SK-N-SH (cell line): Measurements from ENCODE around the gene FOXP1. TPM values are rescaled to one million over a fixed set of nuclear protein-coding genes. Genes with fewer than 3 reads are reported as not detected.

ENCODE experiments used
- CTCF ChIA-PET: fragments of 300-600, 350-600 bp; formaldehyde crosslinking; extraction: SDS; loops from one replicate; lab custom pipeline; 2021; lab: Yijun Ruan, JAX
- POLR2A ChIA-PET: fragments of 350-600 bp; sonication (Branson Sonifier 250); formaldehyde crosslinking; extraction: SDS; loops from one replicate; lab custom pipeline; 2020; ENCODE audit warnings: antibody characterized with exemption, inconsistent platforms; lab: Yijun Ruan, JAX
- DNase-seq: peaks from one replicate; pipeline ENCODE4 v3.0.0; 2012
- H2AFZ ChIP-seq: fragments of 200-600 bp; sonication (generic); 2 replicates; pipeline ENCODE4 v1.8.1; 2016; ENCODE audit warnings: antibody characterized with exemption, mild to moderate bottlenecking, low read depth
- H3F3A ChIP-seq: fragments of 200-600 bp; sonication (generic); replicated peaks from 2 replicates; pipeline ENCODE3; 2016; ENCODE audit warnings: antibody characterized with exemption, mild to moderate bottlenecking; ENCODE audit not compliant: insufficient read depth
- H3K27ac ChIP-seq, 2 experiments: fragments of 200-500 bp in 1 of 2; fragments of 200-600 bp in 1 of 2; sonication (Bioruptor generic) in 1 of 2; sonication (generic), shearing (Covaris generic) in 1 of 2; 2 replicates each; pipeline versions ENCODE4 v1.5.1 to v1.6.1; 2014 to 2016; ENCODE audit warnings: low read depth in 2 of 2, inconsistent platforms in 1 of 2, low read length in 1 of 2, mild to moderate bottlenecking in 1 of 2, mixed read lengths in 1 of 2
- H3K27me3 ChIP-seq: fragments of 200-600 bp; sonication (generic), shearing (Covaris generic); 2 replicates; pipeline ENCODE4 v1.6.1; 2016; ENCODE audit warnings: mixed run types; ENCODE audit not compliant: insufficient read depth
- H3K36me3 ChIP-seq, 2 experiments: fragments of 200-500 bp in 1 of 2; fragments of 200-600 bp in 1 of 2; sonication (Bioruptor generic) in 1 of 2; sonication (generic) in 1 of 2; replicated peaks in 1 of 2; 2 replicates each; pipeline versions ENCODE3 to v1.5.1; 2014 to 2016; ENCODE audit warnings: low read length in 1 of 2, mild to moderate bottlenecking in 1 of 2; ENCODE audit not compliant: insufficient read depth in 2 of 2, control insufficient read depth in 1 of 2
- H3K4me1 ChIP-seq, 2 experiments: fragments of 200-500 bp in 1 of 2; fragments of 200-600 bp in 1 of 2; sonication (Bioruptor generic) in 1 of 2; sonication (generic), shearing (Covaris generic) in 1 of 2; 2 replicates each; pipeline versions ENCODE4 v1.5.1 to v1.6.1; 2014 to 2016; ENCODE audit warnings: low read depth in 1 of 2, low read length in 1 of 2, mixed run types in 1 of 2; ENCODE audit not compliant: insufficient read depth in 2 of 2, control insufficient read depth in 1 of 2
- H3K4me2 ChIP-seq: fragments of 200-600 bp; sonication (generic), shearing (Covaris generic); 2 replicates; pipeline ENCODE4 v1.6.1; 2017; ENCODE audit warnings: mixed run types
- H3K4me3 ChIP-seq, 2 experiments: fragments of 200-500 bp in 1 of 2; fragments of 200-600 bp in 1 of 2; sonication (Bioruptor generic) in 1 of 2; sonication (generic), shearing (Covaris generic) in 1 of 2; 2 replicates each; pipeline versions ENCODE4 v1.5.1 to v1.8.1; 2014 to 2016; ENCODE audit warnings: low read depth in 2 of 2, inconsistent platforms in 1 of 2, low read length in 1 of 2, mild to moderate bottlenecking in 1 of 2, mixed read lengths in 1 of 2, moderate library complexity in 1 of 2
- H3K79me2 ChIP-seq: fragments of 200-600 bp; sonication (generic); 2 replicates; pipeline ENCODE4 v1.8.1; 2017; ENCODE audit warnings: mild to moderate bottlenecking; ENCODE audit not compliant: insufficient read depth
- H3K9ac ChIP-seq: fragments of 200-600 bp; sonication (generic); 2 replicates; pipeline ENCODE4 v1.6.1; 2017; ENCODE audit warnings: mixed run types
- H3K9me2 ChIP-seq: fragments of 200-600 bp; sonication (generic); 2 replicates; pipeline ENCODE4 v1.6.1; 2017; ENCODE audit warnings: mixed run types
- H3K9me3 ChIP-seq: fragments of 200-600 bp; sonication (generic); 2 replicates; pipeline ENCODE4 v1.6.1; 2017; ENCODE audit warnings: mixed run types, mild to moderate bottlenecking, moderate library complexity
- H4K20me1 ChIP-seq: fragments of 200-600 bp; sonication (generic); 2 replicates; pipeline ENCODE4 v1.6.1; 2017; ENCODE audit warnings: mild to moderate bottlenecking, mixed run types; ENCODE audit not compliant: insufficient read depth
- CHD2 ChIP-seq: fragments of 150-350 bp; IDR thresholded peaks from 2 replicates; pipeline ENCODE4 v1.6.1; 2018; ENCODE audit warnings: low read length; ENCODE audit not compliant: partially characterized antibody
- ELF1 ChIP-seq: IDR thresholded peaks from 2 replicates; pipeline ENCODE4 v1.4.0; 2012
- EP300 ChIP-seq, 2 experiments: IDR thresholded peaks; 2 replicates each; pipeline versions ENCODE4 v1.4.0 to v1.6.1; 2012; ENCODE audit warnings: borderline replicate concordance in 1 of 2, low read depth in 1 of 2, low read length in 1 of 2
- EZH2phosphoT487 ChIP-seq: fragments of 200-600 bp; sonication (generic); IDR thresholded peaks from 2 replicates; pipeline ENCODE4 v1.6.1; 2017; ENCODE audit warnings: low read depth, mixed run types, mild to moderate bottlenecking, antibody characterized with exemption, moderate library complexity, borderline replicate concordance
- GABPA ChIP-seq: IDR thresholded peaks from 2 replicates; pipeline ENCODE4 v1.4.0; 2012; ENCODE audit warnings: low read depth, mild to moderate bottlenecking
- MEF2A ChIP-seq: IDR thresholded peaks from 2 replicates; pipeline ENCODE4 v1.4.0; 2012; ENCODE audit warnings: low read depth, borderline replicate concordance
- MXI1 ChIP-seq: IDR thresholded peaks from 2 replicates; pipeline ENCODE4 v1.6.1; 2012; ENCODE audit warnings: mild to moderate bottlenecking, low read depth, low read length, improper control_type of control experiment
- NFIC ChIP-seq: IDR thresholded peaks from 2 replicates; pipeline ENCODE4 v1.4.0; 2012; ENCODE audit warnings: borderline replicate concordance
- NRF1 ChIP-seq: IDR thresholded peaks from 2 replicates; pipeline ENCODE4 v1.6.1; 2012; ENCODE audit warnings: low read depth, mild to moderate bottlenecking, low read length
- PBX3 ChIP-seq: IDR thresholded peaks from 2 replicates; pipeline ENCODE4; 2012
- RAD21 ChIP-seq: IDR thresholded peaks from 2 replicates; pipeline ENCODE4 v1.6.1; 2012; ENCODE audit warnings: mild to moderate bottlenecking, low read length
- RFX5 ChIP-seq: IDR thresholded peaks from 2 replicates; pipeline ENCODE4 v1.6.1; 2012; ENCODE audit warnings: mild to moderate bottlenecking, improper control_type of control experiment, low read length
- SMC3 ChIP-seq: IDR thresholded peaks from 2 replicates; pipeline ENCODE4 v1.6.1; 2012; ENCODE audit warnings: low read depth, low read length, improper control_type of control experiment
- TCF12 ChIP-seq: IDR thresholded peaks from 2 replicates; pipeline ENCODE4 v1.4.0; 2012
- USF1 ChIP-seq: IDR thresholded peaks from 2 replicates; pipeline ENCODE4 v1.4.0; 2012; ENCODE audit warnings: low read depth, borderline replicate concordance
- USF2 ChIP-seq: fragments of 150-350 bp; IDR thresholded peaks from 2 replicates; pipeline ENCODE4 v1.6.1; 2017; ENCODE audit warnings: antibody characterized with exemption, low read length, low read depth, borderline replicate concordance
- YY1 ChIP-seq: IDR thresholded peaks from 2 replicates; pipeline ENCODE4 v1.4.0; 2012; ENCODE audit warnings: low read depth, mild to moderate bottlenecking
- ZBTB33 ChIP-seq: IDR thresholded peaks from 2 replicates; pipeline ENCODE4 v1.4.0; 2012; ENCODE audit warnings: low read depth, borderline replicate concordance
- WGBS: methylation state at CpG from one replicate; pipeline ENCODE4 v1.1.6; 2017; ENCODE audit warnings: low lambda C conversion rate; 5-methylcytosine and 5-hydroxymethylcytosine counted together
- polyA plus RNA-seq, 3 experiments: library from polyadenylated mRNA; depleted of rRNA; stranded (reverse); fragments of >200 nt; gene quantifications; 2 replicates each; pipeline ENCODE4 v1.2.3, GENCODE V29; 2012

FOXP1 gene
- polyA plus RNA-seq, 1 of the 3 experiments (the other 2 are of a cell fraction): 8.8 TPM

- Histone ChIP-seq H3K4me2 (no peak overlapping the region), H3K9ac (no peak overlapping the region), H3K4me3 (no peak overlapping the region), H3K36me3 (no peaks in the 10 kb centered on the region), H3K9me2 (no peaks in the 10 kb centered on the region), H2AFZ (no peak overlapping the region), H3K9me3 (no peaks in the 10 kb centered on the region), H3K4me1 (no peaks in the 10 kb centered on the region; a peak in 1 of 4 replicates), H3K79me2 (peaks cover 91% of the 10 kb centered on the region), H3K27me3 (no peaks in the 10 kb centered on the region), H4K20me1 (no peaks in the 10 kb centered on the region; the same call in 1 of the 2 replicates), H3K27ac (no peak overlapping the region), H3F3A (no peaks in the 10 kb centered on the region)
- CTCF ChIA-PET: interaction anchor here (1.4 to 1.6 kb wide), 2 partner anchors 14 to 121 kb away, joined by 3 to 5 read pairs; no protein-coding TSS in a partner anchor
- 97% methylated on average over 1 of the region's 1 CpG for WGBS
- DNase-seq: no peak
- POLR2A ChIA-PET: no interaction called here
- TF ChIP-seq USF2: no peak
- no peak for TF ChIP-seq RFX5
- TF ChIP-seq ELF1: no peak
- no peak for TF ChIP-seq TCF12
- no peak for TF ChIP-seq PBX3
- no peak for TF ChIP-seq RAD21
- TF ChIP-seq YY1: no peak
- no peak for TF ChIP-seq EZH2phosphoT487
- no peak for TF ChIP-seq SMC3
- no peak for TF ChIP-seq MEF2A
- no peak for TF ChIP-seq MXI1
- no peak for TF ChIP-seq GABPA
- TF ChIP-seq NFIC: no peak
- no peak for TF ChIP-seq ZBTB33
- no peak for TF ChIP-seq EP300 (IDR thresholded peaks at IDR 0.05; ENCODE audit: borderline replicate concordance in 1 of 2, low read depth in 1 of 2, low read length in 1 of 2)
- TF ChIP-seq USF1: no peak
- no peak for TF ChIP-seq NRF1
- no peak for TF ChIP-seq CHD2
- TF ChIP-seq, all 33 proteins: peak for 0
Measured at GRCh38 chr3:71458895-71459294, 124.6 kb downstream of the FOXP1 start.
